ENCODE results near the gene BLM. TPM values are rescaled to one million over a fixed set of nuclear protein-coding genes. Genes with fewer than 3 reads are reported as not detected.

The BLM gene
- total and polyA plus RNA-seq, 2 of the 8 experiments (the other 6 are each of a cell fraction or from before 2014, with no cell fraction given), result 15.2 to 46.7 TPM

DNA sequence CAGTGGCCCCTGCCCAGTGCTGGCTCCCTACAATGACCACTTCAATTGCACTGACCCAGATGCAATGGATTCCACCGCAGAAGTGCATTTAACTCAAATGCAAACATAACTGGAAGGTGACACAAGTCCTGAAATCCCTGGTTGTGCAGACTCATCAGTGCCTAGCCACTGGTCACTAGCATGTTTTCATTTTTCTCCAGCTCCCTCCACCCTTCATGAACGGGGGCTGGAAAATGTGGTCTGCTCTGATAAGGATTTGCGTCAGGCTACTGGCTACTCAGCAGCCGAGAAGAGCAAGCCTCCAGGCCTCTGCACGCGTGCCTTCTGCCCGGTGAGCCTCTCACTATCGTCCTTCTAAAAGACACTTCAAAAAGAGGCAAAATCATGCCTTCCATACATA is 123.8 kb downstream of the BLM start (continued):
- TF ChIP-seq USF2 (IDR thresholded peaks at IDR 0.05; ENCODE audit: low read length), result no peak
- TF ChIP-seq CTBP2 (IDR thresholded peaks at IDR 0.05; ENCODE audit: borderline replicate concordance, insufficient read depth, insufficient read length, low read length), result no peak
- no peak for TF ChIP-seq RNF2 (IDR thresholded peaks at IDR 0.05; ENCODE audit: borderline replicate concordance, low read depth, low read length, missing control alignments, poor library complexity, severe bottlenecking)
- no peak for TF ChIP-seq POU5F1 (IDR thresholded peaks at IDR 0.05; ENCODE audit: low read depth, low read length)
- no peak for TF ChIP-seq BCL11A (IDR thresholded peaks at IDR 0.05; ENCODE audit: low read depth in 2 of 2, low read length in 2 of 2)
- no peak for TF ChIP-seq SUZ12 (IDR thresholded peaks at IDR 0.05; ENCODE audit: low read length)
- TF ChIP-seq TBP (IDR thresholded peaks at IDR 0.05; ENCODE audit: low read depth, low read length), result no peak

Measured in H1 (cell line).